GM21576 (cell line): ENCODE results near the gene ATP1B3.
"Not testable (repeated sequence)": the region's sequence is repeated elsewhere in the genome, so short reads cannot be mapped to it uniquely, and the experiment has no call there.

Experiments
- ATAC-seq: cut with Tn5 transposase; IDR thresholded peaks from one replicate; pipeline ENCODE4 v1.9.1; 2021; ENCODE audit warnings: mild to moderate bottlenecking, moderate library complexity; ENCODE audit not compliant: unreplicated experiment

ATP1B3 gene

GRCh38 chr3:141876381-141876890, at the start of gene ATP1B3:
Gene ATP1B3 (plus strand): TSS chr3:141876643. CDS start chr3:141876802, 159 bp downstream.
- ATAC-seq, result peak; percentile 74

GRCh38 chr3:141828487-141828886, 48.0 kb upstream of the ATP1B3 start:
- ATAC-seq, result no peak

DNA sequence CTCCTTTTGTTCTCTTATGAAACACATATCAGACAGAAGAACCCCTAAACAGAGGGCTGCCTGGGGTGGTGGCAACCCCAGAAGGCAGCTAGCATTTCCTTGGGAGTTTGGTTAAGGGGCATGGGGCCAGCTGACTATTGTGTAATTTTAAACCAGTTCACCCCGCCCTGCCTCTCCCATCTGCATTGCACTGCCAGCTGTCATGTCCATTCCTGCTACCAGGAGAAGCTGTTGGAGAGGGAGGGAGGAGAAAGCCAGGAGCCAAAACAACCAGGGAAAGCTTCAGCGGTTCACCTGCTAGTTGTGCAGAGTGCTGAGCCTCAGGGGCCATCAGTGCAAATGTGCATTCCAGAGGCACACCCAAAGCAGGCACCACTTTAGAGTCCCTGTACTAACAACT, 47.6 kb upstream of the ATP1B3 start:
- no peak for ATAC-seq

- ATAC-seq, result no peak
These were observed 45.9 kb upstream of the ATP1B3 start for GRCh38 chr3:141830508-141830907.

- ATAC-seq, result no peak
These were observed 42.2 kb upstream of the ATP1B3 start for GRCh38 chr3:141834292-141834691.

- no peak for ATAC-seq
These were observed 40.8 kb upstream of the ATP1B3 start for GRCh38 chr3:141835557-141836229.

GRCh38 chr3:141839389-141839788, 37.1 kb upstream of the ATP1B3 start:
- no peak for ATAC-seq

- no peak for ATAC-seq
These were observed 35.5 kb upstream of the ATP1B3 start for GRCh38 chr3:141840737-141841544.

DNA sequence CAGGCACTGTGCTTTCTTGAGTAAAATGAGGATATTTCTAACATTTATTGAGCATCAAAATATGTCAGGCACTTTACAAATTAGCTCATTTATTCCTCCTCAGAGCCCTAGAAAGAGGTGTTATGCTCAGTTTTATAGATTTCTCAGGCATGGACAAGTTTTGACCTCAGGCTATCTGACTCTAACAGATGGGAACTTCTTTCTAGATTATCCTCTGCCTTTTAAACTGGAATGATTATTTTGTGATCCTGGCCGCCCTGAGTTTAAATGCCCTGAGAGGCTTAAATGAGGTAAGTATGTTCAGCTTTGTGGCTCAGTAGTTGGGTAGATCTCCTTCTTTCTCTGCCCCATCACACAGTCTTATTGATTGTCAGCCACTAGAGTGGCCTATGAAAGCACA, 32.3 kb upstream of the ATP1B3 start:
- no peak for ATAC-seq

DNA sequence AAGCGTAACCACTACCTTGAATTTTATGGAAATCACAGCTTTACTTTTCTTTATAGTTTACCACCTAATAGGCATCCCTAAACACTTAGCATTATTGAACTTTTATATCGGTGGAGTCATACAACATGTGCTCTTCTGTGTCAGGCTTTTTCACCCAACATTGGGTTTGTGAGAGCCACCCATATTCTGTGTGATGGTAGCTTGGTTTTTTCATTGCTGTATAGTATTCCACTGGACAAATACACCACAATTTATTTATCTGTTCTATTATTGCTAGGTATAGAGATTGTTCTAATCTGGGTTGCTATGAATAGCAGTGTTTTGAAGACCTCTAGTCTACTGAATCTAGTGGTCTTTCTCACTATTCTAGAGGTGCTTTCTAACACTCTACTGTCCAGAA, 31.6 kb upstream of the ATP1B3 start:
- no peak for ATAC-seq

GRCh38 chr3:141845407-141846049, 30.9 kb upstream of the ATP1B3 start:
- ATAC-seq, result no peak

DNA sequence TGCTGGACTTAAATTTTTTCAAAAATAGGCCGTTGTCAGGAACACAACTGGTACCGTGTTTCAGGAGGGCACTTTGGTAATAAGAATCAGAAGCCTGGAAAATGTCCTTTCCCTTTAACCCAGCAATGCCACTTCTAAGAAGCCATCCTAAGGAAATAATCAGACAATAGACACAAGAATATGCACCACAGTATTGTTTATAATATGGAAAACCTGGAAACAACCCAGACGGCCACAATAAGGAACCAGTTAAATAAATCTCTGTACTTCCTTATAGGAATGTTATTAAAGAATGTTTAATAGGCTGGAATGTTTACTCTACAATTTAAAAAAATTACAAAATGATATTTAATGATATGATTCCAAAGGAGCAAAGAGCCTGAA, 30.4 kb upstream of the ATP1B3 start:
- ATAC-seq, result no peak

DNA sequence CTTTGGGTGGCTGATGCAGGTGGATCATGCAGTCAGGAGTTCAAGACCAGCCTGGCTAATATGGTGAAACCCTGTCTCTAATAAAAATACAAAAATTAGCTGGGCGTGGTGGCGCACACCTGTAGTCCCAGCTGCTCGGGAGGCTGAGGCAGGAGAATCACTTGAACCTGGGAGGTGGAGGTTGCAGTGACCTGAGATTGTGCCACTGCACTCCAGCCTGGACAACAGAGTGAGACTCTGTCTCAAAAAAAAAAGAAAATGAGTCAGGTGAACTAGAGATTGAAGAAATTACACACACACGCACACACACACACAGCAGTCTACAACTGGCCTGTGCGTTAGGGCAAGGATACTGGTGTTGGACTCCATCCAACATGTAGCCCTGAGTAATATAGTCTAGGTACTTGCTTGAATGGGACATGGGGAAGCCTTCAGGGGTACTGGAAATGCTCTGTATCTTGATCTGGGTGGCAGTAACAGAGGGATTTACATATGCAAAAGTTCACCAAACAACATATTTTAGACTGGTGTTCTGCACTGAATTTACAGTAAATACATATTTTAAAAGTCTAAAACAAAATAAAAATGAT, 28.2 kb upstream of the ATP1B3 start:
- not testable (repeated sequence) for ATAC-seq

DNA sequence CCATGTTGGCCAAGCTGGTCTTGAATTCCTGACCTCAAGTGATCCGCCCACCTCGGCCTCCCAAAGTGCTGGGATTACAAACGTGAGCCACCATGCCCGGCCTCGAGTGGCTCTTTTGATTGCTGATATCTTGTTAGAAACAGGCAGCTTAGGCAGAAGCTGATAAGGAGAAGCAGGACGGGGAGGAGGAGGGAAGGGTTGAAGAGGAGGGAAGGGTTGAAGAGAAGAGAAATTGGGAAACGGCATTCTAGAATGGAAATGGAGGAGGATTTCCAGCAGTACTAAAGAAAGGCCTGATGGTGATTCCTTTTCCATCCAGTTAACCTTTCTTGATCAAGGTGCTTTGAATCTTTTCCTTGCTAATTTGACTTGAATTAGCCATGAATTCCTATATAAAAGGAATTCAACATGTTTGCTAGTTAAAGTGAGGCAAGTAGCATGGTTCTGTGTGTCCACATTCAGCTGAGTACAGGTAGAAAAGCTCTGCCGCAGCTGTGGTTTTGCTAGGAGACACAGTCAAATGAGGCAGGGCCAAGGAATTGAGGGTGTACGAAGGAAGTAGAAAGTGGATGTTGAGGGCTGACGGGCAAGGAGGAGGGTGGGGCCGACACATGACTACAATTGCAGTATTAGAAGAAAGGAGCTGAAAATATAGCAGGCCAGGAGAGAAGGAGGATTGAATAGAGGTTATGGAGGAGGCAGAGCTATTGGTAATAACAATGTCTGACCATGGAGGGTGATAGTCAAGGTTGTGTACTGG, 27.2 kb upstream of the ATP1B3 start:
- no peak for ATAC-seq

DNA sequence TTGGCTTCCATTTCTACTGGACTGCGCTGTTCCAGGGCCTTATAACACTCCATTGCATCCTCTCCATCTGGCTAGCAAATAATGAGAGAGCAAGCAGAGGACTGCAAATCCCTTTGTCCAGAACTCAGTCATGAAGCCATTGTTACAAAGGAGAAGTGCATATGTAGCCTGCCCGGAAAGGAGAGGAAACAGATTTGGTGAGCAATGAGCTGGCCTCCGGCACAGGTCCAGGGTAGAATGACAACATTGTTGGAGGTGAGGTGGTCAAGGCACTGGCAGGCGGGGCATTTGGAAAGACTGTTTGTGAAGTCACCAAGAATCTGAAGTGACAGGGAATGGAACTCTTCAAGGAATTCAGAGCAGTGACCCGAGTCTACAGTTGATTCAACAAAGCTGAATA, 25.0 kb upstream of the ATP1B3 start:
- ATAC-seq, result no peak

- no peak for ATAC-seq
These were observed 23.3 kb upstream of the ATP1B3 start for GRCh38 chr3:141853081-141853601.

DNA sequence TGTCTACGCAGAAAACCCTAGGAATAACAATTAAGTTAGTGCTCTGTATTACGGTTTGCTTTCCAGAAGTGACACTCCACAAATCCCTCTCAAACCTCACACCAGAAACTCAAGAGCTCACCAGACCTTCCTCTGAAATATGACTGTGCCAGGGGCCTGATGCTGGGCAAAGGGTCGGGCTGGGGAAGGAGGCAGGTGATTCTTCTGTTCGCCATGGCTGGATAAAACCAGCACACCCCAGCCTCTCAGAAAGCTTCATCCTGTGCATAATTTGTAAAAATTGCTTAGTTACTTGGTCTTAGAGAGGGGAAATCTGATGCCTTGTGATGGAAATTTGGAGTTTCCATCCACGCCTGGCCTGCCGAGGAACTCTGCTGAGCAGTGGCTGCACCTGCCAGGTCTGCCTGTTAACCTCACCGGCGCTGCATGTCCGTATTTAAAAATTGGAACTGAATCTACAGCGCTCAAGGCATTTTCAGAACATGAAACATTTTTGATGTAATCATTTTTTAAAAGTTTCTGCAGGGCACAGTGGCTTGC, 22.7 kb upstream of the ATP1B3 start:
- ATAC-seq, result no peak

DNA sequence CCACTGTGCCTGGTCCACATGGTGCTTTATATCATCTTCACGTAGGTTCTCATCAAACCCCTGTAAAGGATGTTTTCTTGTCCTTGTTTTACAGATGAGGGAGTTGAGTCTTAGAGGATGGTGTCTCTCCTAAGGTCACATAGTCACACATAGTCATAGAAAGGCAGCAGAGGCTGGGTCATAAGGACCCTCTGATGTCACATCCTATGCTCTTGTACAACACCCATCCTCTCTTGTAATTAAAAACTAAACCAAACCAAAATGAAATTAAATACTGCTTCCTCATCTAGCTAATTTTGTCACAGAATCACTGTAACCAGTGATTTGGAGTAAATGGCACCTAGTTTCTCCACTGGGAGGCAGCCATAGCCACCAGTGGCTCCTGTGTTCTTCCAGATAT, 21.8 kb upstream of the ATP1B3 start:
- ATAC-seq, result no peak

DNA sequence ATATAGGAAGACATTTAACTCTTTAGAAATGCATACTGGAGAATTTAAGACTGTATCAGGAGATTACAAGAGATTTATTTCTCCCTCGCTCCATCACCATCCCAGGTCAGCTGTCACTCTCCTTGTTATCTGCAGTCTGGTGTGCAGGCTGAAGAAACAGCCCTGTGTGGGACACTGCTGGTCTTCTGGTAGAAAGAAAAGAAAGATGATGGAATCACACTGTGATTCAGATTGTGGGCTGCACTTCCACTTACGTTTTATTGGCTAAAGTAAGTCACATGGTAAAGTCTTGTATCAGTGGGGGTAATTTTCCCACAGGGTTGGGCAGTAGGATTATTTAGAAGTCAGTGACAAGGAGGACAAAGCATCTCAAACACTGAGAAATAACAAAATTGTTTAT, 18.1 kb upstream of the ATP1B3 start:
- ATAC-seq, result no peak

GRCh38 chr3:141859651-141860050, 16.8 kb upstream of the ATP1B3 start:
- ATAC-seq, result no peak
